ENCODE data around the gene MYO3B.

MYO3B gene

DNA sequence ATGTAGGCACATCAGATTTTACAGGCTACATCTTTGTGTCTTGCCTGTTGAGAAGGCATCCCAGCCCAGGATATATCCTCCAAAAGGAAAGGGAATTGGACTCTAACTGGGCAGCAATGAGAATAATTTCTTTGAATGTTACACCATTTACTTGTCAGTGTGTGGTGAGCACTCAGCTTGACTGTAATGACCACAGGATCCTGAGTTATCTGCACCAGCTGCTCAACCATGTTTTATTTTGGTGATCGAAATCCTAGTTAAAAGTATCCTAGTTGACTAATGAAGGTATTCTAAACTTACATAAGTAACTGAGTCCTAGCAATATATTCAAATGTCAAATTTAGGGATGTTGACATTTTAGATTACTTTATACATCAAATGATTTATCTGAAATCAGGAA, 123.0 kb downstream of the MYO3B start:
- DNase-seq (ENCODE audit: low read depth) = no peak
- TF ChIP-seq, protein P1, sequence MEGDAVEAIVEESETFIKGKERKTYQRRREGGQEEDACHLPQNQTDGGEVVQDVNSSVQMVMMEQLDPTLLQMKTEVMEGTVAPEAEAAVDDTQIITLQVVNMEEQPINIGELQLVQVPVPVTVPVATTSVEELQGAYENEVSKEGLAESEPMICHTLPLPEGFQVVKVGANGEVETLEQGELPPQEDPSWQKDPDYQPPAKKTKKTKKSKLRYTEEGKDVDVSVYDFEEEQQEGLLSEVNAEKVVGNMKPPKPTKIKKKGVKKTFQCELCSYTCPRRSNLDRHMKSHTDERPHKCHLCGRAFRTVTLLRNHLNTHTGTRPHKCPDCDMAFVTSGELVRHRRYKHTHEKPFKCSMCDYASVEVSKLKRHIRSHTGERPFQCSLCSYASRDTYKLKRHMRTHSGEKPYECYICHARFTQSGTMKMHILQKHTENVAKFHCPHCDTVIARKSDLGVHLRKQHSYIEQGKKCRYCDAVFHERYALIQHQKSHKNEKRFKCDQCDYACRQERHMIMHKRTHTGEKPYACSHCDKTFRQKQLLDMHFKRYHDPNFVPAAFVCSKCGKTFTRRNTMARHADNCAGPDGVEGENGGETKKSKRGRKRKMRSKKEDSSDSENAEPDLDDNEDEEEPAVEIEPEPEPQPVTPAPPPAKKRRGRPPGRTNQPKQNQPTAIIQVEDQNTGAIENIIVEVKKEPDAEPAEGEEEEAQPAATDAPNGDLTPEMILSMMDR (IDR thresholded peaks at IDR 0.05; ENCODE audit: insufficient read depth, low read depth, low read length, missing control alignments) = no peak
- no peak overlapping the region for H3K4me3 ChIP-seq (ENCODE audit: low read depth, low read length)

DNA sequence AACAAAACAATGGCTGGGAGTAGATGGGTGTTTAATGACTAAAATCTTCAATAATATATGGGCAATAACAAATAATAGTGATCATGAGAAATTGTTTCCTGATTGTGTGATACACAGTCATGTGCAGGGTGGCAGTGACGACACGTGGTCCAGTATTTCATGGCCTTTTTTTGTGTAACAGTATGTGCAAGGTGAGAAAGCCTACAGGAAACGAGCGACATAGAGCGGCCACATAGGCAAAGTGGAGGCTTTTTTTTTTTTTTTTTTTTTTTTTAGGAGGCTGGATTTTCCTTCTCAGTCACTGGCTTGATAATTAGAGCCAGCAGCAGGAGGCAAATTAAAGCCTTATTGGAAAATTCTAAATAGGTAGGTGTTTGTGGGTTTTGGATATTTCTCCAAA, 123.7 kb downstream of the MYO3B start:
- no peak overlapping the region for H3K4me3 ChIP-seq (ENCODE audit: low read depth, low read length)
- no peak for DNase-seq (ENCODE audit: low read depth)
- TF ChIP-seq, protein P1 (IDR thresholded peaks at IDR 0.05; ENCODE audit: insufficient read depth, low read depth, low read length, missing control alignments) = no peak

DNA sequence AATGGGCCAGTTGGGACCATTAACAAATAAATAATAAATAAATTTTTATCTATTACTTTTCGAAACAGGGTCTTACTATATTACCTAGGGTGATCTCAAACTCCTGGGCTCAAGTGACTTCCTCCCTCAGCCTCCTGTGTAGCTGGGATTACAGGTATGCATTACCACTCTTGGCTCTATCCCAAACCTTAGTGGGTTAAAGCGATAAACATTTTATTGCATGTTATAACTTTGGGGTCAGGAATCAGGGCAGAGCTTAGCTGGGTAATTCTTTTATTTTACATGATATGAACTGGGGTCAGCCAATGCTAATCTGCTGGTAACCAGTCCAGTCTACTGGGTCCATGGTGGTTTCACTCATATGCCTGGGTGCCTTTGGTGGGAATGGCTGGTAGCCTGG, 127.8 kb downstream of the MYO3B start:
- no peak for DNase-seq (ENCODE audit: low read depth)
- TF ChIP-seq, protein P1 (IDR thresholded peaks at IDR 0.05; ENCODE audit: insufficient read depth, low read depth, low read length, missing control alignments) = no peak
- H3K4me3 ChIP-seq (ENCODE audit: low read depth, low read length) = no peak overlapping the region

DNA sequence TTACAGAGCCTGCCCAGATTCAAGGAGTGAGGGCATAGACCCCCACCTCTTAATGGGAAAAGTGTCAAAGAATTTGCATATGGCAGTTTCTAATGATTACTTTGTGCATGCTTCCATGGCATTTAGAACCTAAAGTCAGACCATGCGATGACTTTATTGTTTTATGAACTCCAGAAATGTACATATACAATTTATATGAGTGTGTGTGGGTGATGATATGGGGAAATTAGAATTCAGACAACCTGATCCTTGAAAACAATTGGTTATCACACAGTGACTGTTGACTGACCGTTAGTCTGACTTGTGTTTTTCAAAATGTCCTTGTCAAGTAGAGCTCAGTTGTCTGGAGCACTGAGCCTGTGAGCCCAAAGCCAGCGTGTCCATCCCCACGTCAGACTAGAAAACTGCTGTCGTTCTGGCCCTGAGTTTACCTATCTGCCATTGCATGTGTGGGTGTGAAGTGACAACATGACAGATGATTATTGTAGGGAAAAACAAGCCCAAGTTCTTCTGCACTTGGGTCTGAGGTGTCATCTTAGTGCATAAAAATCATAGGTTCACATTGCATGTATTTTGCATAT, 128.4 kb downstream of the MYO3B start:
- TF ChIP-seq, protein P1 (IDR thresholded peaks at IDR 0.05; ENCODE audit: insufficient read depth, low read depth, low read length, missing control alignments) = no peak
- H3K4me3 ChIP-seq (ENCODE audit: low read depth, low read length) = no peak overlapping the region
- no peak for DNase-seq (ENCODE audit: low read depth)

DNA sequence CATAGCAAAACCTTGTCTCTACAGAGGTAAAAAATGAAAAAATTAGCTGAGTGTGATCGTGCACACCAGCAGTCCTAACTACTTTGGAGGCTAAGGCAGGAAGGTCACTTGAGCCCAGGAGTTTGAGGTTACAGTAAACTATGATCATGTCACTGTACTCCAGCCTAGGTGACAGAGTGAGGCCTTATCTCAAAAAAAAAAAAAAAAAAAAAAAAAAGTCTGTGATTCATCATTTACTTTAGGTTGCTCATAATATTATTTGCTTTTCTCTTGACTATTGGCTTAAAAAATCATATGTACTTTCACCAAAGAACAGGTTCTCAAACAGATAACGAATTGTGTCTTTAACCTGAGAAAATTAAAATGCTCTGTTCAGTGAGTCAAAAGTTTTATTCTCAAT, 129.1 kb downstream of the MYO3B start:
- DNase-seq (ENCODE audit: low read depth) = no peak
- no peak overlapping the region for H3K4me3 ChIP-seq (ENCODE audit: low read depth, low read length)
- TF ChIP-seq, protein P1 (IDR thresholded peaks at IDR 0.05; ENCODE audit: insufficient read depth, low read depth, low read length, missing control alignments) = no peak

DNA sequence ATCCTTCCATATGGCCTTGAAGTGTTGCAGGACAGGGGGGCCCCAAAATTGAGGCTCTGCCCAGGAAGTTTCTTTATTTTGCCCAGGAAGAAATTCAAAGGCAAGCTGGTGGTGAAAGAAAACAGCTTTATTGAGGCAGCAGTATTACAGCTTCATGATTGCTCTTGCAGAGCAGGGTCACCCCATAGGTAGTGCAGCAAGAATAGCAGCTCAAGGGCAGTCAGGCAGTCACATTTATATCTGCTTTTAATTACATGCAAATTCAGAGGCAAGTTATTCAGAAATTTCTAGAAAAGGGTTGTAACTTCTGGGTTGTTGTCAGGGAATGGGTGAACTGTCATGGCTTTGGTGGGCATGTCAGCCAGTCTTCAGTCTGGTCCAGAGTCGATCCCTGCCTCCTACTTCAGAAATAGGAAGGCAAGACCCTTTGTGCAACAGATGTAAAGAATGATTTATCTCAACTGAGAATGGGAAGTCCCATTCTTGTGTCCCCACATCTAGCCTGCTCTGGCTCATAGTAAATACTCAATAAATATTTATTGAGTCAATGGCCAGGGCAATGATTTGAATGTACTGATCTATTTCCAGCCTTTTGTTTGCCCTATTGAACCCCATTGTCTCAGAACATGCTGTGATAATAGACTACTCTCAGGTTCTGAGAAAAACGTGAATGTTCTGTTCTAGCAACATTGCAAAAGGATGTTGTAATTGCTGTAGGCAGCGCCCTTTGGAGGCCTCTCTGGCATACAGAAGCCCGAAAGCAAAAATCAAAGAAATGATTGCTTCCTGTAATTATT, 129.8 kb downstream of the MYO3B start:
- TF ChIP-seq, protein P1 (IDR thresholded peaks at IDR 0.05; ENCODE audit: insufficient read depth, low read depth, low read length, missing control alignments) = no peak
- DNase-seq (ENCODE audit: low read depth) = no peak
- no peak overlapping the region for H3K4me3 ChIP-seq (ENCODE audit: low read depth, low read length)

Data from GM12865 (cell line).